Parathyroid adenoma (tissue), 2 donors: ENCODE data around the gene MYL3.

Source experiments
- H2AFZ ChIP-seq: fragments of 300-600 bp; sonication (generic); one replicate; pipeline ENCODE4 v1.7.0; 2017; ENCODE audit warnings: antibody characterized with exemption, mild to moderate bottlenecking
- H3K27ac ChIP-seq: fragments of 300-600 bp; sonication (generic); one replicate; pipeline ENCODE4 v1.7.0; 2017
- H3K27me3 ChIP-seq: fragments of 300-600 bp; sonication (generic); one replicate; pipeline ENCODE4 v1.7.0; 2017; ENCODE audit warnings: low read length; ENCODE audit not compliant: control insufficient read depth, insufficient read depth
- H3K36me3 ChIP-seq: fragments of 300-600 bp; sonication (generic); one replicate; pipeline ENCODE4 v1.7.0; 2017; ENCODE audit warnings: low read length; ENCODE audit not compliant: control insufficient read depth, insufficient read depth
- H3K4me1 ChIP-seq: fragments of 300-600 bp; sonication (generic); one replicate; pipeline ENCODE4 v1.7.0; 2017; ENCODE audit warnings: control low read depth
- H3K4me2 ChIP-seq: fragments of 300-600 bp; sonication (generic); one replicate; pipeline ENCODE4 v1.7.0; 2017; ENCODE audit warnings: low read length
- H3K4me3 ChIP-seq: fragments of 300-600 bp; sonication (generic); one replicate; pipeline ENCODE4 v1.7.0; 2017; ENCODE audit warnings: low read depth, low read length
- H3K79me2 ChIP-seq: fragments of 300-600 bp; sonication (generic); one replicate; pipeline ENCODE4 v1.7.0; 2017; ENCODE audit warnings: control low read depth
- H3K9ac ChIP-seq: fragments of 300-600 bp; sonication (generic); one replicate; pipeline ENCODE4 v1.7.0; 2017; ENCODE audit warnings: mild to moderate bottlenecking
- H3K9me3 ChIP-seq: fragments of 300-600 bp; sonication (generic); one replicate; pipeline ENCODE4 v1.7.0; 2017; ENCODE audit warnings: low read length; ENCODE audit not compliant: control insufficient read depth
- CTCF ChIP-seq: fragments of 300-600 bp; sonication (generic); IDR thresholded peaks from one replicate; pipeline ENCODE4 v1.7.0; 2017; ENCODE audit warnings: antibody characterized with exemption, mild to moderate bottlenecking
- donor health status: primary hyperparathyroidism.

The MYL3 gene

DNA sequence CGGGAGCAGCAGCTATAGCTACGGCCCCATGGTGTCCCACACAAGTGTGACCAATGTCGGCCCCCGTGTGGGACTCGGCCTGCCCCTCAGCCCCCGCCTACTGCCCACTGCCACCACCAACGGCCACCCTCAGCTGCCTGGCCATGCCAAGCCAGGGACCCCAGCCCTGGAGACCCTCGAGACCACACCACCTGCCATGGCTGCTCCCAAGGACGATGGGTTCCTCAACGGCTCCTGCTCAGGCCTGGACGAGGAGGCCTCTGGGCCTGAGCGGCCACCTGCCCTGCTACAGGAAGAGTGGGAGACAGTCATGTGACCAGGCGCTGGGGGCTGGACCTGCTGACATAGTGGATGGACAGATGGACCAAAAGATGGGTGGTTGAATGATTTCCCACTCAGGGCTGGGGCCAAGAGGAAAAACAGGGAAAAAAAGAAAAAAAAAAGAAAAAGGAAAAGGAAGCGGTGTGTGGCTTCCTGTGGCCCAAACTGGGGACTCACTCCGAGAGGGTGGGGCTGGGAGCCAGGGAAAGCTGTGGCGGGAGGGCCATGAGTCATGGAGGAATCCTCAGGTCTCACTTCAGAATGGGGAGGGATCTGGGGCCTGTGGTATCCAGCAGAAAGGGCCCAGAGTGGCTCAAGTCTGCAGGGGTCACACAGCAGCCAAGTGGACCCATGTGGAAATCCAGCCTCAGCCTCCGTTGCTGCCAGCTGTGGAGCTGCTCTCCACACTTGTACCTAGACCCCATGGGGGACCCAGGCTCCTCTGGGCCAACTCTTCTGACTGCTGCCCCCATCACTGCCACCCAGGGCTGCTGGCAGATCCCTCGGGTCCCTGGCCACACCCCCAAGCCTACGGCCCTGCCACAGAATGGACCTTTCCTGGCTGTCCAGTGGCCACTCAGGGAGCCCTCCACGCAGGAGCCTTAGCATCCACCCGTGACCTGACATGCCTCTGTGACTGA is 40.4 kb upstream of the MYL3 start:
- Histone ChIP-seq H3K9ac (no peak overlapping the region), H3K27me3 (no peaks in the 10 kb centered on the region), H3K36me3 (no peaks in the 10 kb centered on the region), H3K79me2 (no peaks in the 10 kb centered on the region), H3K4me1 (no peaks in the 10 kb centered on the region), H3K9me3 (no peaks in the 10 kb centered on the region), H3K27ac (no peak overlapping the region), H2AFZ (no peak overlapping the region), H3K4me3 (no peak overlapping the region), H3K4me2 (no peak overlapping the region)
- no peak for TF ChIP-seq CTCF

DNA sequence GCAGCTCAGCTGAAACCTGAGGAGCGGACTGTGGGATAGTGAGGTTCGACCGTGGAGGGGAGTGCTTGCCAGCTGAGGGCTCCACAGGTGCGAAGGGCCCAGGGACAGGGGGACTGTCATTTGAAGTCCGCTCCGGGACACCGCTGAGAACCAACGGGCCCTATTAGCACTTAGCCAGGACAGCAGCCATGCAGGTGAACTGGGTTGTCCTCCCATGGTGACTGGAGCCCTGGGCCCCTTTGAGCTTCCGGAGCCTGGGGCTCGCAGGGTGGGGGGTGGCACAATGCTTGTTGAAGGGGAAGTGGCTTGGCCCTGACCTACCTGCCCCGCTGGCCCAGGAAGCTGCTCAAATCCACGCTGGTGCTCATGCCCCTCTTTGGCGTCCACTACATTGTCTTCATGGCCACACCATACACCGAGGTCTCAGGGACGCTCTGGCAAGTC is 39.0 kb upstream of the MYL3 start:
- no peak overlapping the region for H3K4me3 ChIP-seq
- no peaks in the 10 kb centered on the region for H3K9me3 ChIP-seq
- no peaks in the 10 kb centered on the region for H3K79me2 ChIP-seq
- H3K4me2 ChIP-seq = no peak overlapping the region
- no peaks in the 10 kb centered on the region for H3K27me3 ChIP-seq
- H2AFZ ChIP-seq = no peak overlapping the region
- H3K27ac ChIP-seq = no peak overlapping the region
- no peak for TF ChIP-seq CTCF
- H3K36me3 ChIP-seq = no peaks in the 10 kb centered on the region
- no peaks in the 10 kb centered on the region for H3K4me1 ChIP-seq
- no peak overlapping the region for H3K9ac ChIP-seq

GRCh38 chr3:46901591-46902187 is 38.4 kb upstream of the MYL3 start:
- no peak overlapping the region for H3K9ac ChIP-seq
- no peak overlapping the region for H3K27ac ChIP-seq
- H3K4me2 ChIP-seq = no peak overlapping the region
- no peak overlapping the region for H3K4me3 ChIP-seq
- no peaks in the 10 kb centered on the region for H3K36me3 ChIP-seq
- H2AFZ ChIP-seq = no peak overlapping the region
- TF ChIP-seq CTCF = no peak
- H3K9me3 ChIP-seq = no peaks in the 10 kb centered on the region
- no peaks in the 10 kb centered on the region for H3K79me2 ChIP-seq
- no peaks in the 10 kb centered on the region for H3K27me3 ChIP-seq
- no peaks in the 10 kb centered on the region for H3K4me1 ChIP-seq

DNA sequence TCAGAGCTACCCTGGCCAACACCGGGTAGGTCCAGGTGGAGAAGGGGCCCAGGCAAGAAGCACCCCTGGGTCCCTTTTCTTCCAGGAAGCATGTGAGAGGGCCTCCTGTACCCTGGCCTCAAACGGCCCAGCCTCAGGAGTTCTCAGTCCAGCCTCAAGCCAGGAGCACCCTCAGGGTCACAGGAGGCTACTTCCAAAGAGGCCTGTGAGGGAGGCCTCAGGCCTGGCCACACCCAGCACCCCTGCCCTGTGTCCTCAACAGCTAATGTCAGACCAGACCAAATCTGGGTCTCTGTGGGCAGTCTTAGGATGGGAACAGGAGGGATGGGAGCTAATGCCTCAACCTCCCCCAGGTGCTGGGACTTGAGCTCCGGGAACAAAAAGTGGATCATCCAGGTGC is 37.8 kb upstream of the MYL3 start:
- Histone ChIP-seq H3K4me2 (no peak overlapping the region), H2AFZ (no peak overlapping the region), H3K9ac (no peak overlapping the region), H3K27ac (no peak overlapping the region), H3K36me3 (no peaks in the 10 kb centered on the region), H3K4me3 (no peak overlapping the region), H3K4me1 (no peaks in the 10 kb centered on the region), H3K27me3 (no peaks in the 10 kb centered on the region), H3K79me2 (no peaks in the 10 kb centered on the region), H3K9me3 (no peaks in the 10 kb centered on the region)
- no peak for TF ChIP-seq CTCF
